HG02588 (cell line): ENCODE results near the gene RXYLT1.
A peak's percentile ranks its signal among the peaks of the same experiment; 100 is the strongest.

Experiments used
- ATAC-seq: cut with Tn5 transposase; IDR thresholded peaks from one replicate; pipeline ENCODE4 v1.9.1; 2021; ENCODE audit warnings: mild to moderate bottlenecking, moderate library complexity; ENCODE audit not compliant: unreplicated experiment

Gene RXYLT1

GRCh38 chr12:63795944-63796343 lies 16.2 kb downstream of the RXYLT1 start:
- no peak for ATAC-seq

DNA sequence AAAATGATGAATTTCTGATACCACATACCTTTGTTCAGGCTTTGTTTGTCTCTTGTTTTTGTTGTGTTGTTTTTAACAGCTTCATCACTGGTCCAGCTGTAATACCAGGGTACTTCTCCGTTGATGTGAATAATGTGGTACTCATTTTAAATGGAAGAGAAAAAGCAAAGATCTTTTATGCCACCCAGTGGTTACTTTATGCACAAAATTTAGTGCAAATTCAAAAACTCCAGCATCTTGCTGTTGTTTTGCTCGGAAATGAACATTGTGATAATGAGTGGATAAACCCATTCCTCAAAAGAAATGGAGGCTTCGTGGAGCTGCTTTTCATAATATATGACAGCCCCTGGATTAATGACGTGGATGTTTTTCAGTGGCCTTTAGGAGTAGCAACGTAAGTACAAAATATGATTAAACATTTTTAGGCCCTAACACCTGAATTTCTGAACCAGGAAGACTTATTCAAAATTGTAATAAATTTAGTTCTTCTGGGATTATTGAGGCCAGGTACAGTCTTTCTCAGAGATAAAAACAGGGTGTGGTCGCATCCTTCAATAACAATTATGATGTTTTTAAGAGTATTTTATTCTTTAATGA lies 22.4 kb downstream of the RXYLT1 start:
- ATAC-seq = no peak

GRCh38 chr12:63804746-63805145 lies 25.0 kb downstream of the RXYLT1 start:
- ATAC-seq = no peak

DNA sequence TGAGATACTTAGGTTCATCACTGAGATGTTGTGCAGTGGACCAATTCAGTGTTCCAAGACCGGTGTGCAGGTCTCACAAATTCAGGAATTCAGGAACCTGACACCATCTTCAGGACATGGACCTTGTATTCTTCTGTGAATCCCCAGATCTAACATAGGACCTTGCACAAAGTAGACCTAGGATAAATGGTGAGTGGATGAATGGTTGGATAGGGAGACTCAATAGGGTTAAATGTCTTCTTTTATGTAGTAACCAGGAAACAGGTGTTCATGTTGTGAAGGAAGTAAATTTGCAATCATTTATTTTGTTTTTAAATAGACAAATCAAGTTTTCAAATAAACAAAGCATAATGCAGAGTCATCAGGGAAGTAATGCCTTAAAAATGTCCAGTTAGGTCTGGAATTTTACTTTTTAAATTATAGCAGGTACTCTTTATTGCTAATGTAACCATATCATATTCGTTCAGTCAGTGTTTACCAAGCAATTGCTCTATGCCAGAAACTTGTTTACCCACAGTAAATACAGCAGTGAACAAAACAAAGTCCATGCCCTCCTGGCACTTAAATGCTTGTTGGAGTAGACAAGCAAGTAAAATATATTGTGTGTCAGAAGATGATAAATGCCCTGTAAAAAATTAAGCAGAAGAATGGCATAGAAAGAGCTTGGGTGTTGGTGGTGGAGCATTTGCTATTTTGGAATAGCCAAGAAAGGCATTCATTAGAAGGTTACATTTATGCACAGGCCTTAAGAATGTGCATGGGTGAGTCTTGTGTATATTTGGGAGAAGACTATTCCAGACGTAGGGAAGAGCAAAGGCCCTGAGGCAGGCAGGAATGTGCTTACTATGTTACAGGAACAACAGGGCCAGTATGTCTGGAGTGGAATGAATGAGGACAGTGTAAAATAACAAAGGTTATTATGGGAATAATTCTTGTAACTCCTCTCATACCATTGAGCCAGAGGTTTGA lies 26.3 kb downstream of the RXYLT1 start:
- ATAC-seq = no peak

DNA sequence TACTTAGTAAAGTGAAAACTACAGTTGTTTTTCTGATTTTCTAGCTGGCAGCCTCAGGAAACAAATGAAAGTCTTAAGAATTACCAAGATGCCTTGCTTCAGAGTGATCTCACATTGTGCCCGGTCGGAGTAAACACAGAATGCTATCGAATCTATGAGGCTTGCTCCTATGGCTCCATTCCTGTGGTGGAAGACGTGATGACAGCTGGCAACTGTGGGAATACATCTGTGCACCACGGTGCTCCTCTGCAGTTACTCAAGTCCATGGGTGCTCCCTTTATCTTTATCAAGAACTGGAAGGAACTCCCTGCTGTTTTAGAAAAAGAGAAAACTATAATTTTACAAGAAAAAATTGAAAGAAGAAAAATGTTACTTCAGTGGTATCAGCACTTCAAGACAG lies 28.9 kb downstream of the RXYLT1 start:
- ATAC-seq = no peak

DNA sequence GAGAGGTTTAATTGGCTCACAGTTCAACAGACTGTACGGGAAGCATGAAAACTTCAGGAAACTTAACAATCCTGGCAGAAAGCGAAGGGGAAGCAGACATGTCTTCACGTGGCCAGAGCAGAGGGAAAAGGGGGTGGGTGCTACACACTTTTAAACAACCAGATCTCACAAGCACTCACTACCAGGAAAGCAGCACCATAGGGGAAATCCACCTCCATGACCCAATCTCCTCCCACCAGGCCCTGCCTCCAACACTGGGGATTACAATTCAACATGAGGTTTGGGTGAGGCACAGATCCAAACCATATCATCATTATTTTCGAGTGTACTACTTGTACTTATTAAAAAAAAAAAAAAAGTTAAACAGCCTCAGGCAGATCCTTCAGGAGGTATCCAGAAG lies 29.9 kb downstream of the RXYLT1 start:
- ATAC-seq = no peak

DNA sequence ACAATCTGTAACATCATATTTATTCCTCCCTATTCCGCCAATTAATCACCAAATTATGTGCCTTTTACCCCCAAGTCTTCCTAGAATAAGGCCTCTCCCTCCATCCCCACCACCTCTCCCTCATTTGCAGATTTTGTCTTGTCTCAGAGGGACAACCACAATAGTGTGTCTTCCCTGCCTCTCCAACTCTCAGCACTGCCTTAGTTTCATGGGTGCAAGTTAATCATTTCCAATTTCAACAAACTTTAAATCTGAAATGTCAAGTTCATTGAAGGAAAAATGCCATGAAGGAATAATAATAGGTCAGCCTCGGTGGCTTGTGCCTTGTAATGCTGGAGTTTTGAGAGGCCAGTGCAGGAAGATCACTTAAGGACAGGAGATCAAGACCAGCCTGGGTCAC lies 31.6 kb downstream of the RXYLT1 start:
- no peak for ATAC-seq

GRCh38 chr12:63811755-63812154 lies 32.0 kb downstream of the RXYLT1 start:
- no peak for ATAC-seq

GRCh38 chr12:63814146-63814772 lies 34.5 kb downstream of the RXYLT1 start:
- peak; percentile 39 for ATAC-seq

DNA sequence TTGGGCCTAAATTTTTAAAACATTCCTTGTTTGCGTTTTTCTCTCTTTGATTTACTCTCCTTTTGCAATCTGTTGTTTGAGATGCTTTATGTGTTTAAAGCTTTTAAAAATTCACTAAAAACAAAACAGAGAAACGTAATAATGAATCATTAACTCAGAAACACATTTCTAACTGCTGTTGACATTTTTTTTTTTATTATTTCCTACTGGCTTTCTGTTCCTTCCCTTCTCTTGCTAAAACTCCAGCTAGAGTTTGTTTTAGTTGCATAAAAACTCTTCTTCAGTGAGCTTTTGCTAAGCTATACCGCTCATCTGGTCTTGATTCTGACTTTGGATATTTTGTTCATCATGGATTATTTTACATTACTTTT lies 35.8 kb downstream of the RXYLT1 start:
- no peak for ATAC-seq

GRCh38 chr12:63816031-63816430 lies 36.3 kb downstream of the RXYLT1 start:
- no peak for ATAC-seq

- no peak for ATAC-seq
Measured at GRCh38 chr12:63820427-63820826, 40.7 kb downstream of the RXYLT1 start.

DNA sequence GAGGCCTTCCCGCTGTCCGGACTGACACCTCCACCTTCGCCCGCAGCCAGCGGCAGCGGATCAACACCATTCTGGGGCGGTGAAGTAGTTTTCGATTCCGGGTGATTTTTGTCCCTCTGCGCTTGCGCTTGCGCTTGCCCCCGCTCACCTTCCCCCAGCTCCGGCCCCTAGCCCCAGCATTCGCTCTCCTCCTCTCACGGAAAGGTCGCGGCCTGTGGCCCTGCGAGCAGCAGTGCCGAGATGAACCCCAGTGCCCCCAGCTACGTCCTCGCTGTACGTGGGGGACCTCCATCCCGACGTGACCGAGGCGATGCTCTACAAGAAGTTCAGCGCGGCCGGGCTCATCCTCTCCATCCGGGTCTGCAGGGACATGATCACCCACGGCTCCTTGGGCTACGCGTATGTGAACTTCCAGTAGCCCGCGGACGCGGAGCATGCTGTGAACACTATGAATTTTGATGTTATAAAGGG lies 42.1 kb downstream of the RXYLT1 start:
- ATAC-seq = no peak

DNA sequence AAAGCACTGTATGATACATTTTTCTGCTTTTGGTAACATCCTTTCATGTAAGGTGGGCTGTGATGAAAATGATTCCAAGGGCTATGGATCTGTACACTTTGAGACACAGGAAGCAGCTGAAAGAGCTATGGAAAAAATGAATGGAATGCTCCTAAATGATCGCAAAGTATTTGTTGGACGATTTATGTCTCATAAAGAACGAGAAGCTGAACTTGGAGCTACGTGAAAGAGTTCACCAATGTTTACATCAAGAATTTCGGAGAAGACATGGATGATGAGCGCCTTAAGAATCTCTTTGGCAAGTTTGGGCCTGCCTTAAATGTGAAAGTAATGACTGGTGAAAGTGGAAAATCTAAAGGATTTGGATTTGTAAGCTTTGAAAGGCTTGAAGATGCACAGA lies 42.6 kb downstream of the RXYLT1 start:
- no peak for ATAC-seq

DNA sequence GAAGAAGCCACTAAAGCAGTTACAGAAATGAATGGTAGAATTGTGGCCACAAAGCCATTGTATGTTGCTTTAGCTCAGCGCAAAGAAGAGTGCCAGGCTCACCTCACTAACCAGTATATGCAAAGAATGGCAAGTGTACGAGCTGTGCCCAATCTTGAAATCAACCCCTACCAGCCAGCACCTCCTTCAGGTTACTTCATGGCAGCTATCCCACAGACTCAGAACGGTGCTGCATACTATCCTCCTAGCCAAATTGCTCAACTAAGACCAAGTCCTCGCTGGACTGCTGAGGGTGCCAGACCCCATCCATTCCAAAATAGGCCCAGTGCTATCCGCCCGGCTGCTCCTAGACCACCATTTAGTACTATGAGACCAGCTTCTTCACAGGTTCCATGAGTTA lies 43.3 kb downstream of the RXYLT1 start:
- no peak for ATAC-seq

DNA sequence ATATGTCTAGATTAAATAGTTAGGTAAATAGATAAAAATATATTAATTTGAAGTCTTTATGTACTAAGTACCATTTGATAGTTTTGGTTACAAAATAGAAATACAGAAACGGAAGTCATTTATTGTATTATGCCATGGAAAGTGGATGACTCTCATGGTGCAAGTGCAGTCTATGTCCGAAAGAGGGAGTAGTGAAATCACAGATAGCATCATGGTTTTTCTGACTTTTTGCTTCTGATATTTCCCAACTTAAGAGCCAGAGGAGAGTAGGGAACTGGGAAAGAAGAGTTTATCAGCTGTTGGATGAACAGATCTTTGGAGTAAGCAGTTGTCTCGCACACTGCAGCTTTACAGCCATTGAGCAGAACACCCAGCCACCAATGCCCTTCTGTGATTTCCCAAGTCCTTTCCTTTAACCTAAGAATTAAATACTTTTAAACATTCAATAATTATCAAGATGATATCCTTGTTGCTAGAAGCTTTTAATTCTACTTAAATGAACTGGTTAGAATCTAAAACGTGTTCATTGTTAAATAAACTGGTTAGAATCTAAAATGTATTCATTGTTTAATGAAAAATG lies 46.4 kb downstream of the RXYLT1 start:
- ATAC-seq = no peak

- ATAC-seq = no peak
Measured at GRCh38 chr12:63828867-63829266, 49.2 kb downstream of the RXYLT1 start.

- no peak for ATAC-seq
Measured at GRCh38 chr12:63836046-63836445, 56.3 kb downstream of the RXYLT1 start.

GRCh38 chr12:63836936-63837335 lies 57.2 kb downstream of the RXYLT1 start:
- ATAC-seq = no peak

DNA sequence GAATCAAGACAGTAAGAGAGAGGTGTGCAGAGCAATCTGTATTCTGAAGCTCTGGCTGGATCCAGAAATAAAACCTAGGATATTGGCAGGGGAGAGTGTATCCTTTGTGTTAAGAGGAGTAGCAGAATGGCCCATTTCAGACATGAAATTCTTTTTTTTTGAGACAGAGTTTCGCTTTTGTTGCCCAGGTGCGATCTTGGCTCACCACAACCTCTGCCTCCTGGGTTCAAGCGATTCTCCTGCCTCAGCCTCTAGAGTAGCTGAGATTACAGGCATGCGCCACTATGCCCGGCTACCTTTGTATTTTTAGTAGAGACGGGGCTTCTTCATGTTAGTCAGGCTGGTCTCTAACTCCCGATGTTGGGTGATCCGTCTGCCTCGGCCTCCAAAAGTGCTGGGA lies 58.7 kb downstream of the RXYLT1 start:
- ATAC-seq = no peak

DNA sequence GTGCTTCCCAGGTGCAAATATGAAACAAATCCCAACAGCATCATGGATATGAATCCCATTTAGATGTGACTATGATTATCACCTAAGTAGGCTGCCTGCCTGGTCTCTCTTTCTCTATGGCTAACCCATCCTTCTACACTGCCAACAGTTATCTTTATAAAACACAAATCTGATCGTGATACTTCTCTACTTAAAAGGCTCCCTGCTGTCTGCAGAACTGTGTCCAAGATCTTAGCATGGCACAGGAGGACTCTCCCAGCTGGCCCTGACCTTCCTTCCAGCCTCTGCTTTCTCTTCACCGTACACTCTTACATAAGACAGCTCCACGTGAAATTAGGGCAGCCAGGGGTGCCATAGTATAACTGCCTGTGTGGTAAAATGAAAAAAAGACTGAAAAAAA lies 61.3 kb downstream of the RXYLT1 start:
- no peak for ATAC-seq
